T-cell (primary cell): Measurements from ENCODE around the gene RAB38. TPM values are rescaled to one million over a fixed set of nuclear protein-coding genes. Genes with fewer than 3 reads are reported as not detected.

Experiments
- ATAC-seq, 4 experiments: fragments of 200-7000 bp in 3 of 4; fragments of 150-1000 bp in 1 of 4; cut with Tn5 transposase; replicated peaks in 1 of 4; 1 replicate in 3 of 4; 2 replicates in 1 of 4; pipeline ENCODE4 v1.10.0; 2021; ENCODE audit warnings: moderate library complexity in 3 of 4, mild to moderate bottlenecking in 2 of 4, moderate number of reproducible peaks in 1 of 4
- CTCF ChIA-PET, 2 donors: fragments of 300-600 bp; sonication (Branson Sonifier 250); formaldehyde crosslinking; loops; one replicate each; lab custom pipeline; 2022; ENCODE audit warnings: antibody characterized with exemption in 2 of 2; lab: Charles Lee
- POLR2A ChIA-PET, 2 donors: fragments of 300-600 bp; sonication (Branson Sonifier 250); formaldehyde crosslinking; loops; one replicate each; lab custom pipeline; 2022; ENCODE audit warnings: antibody characterized with exemption in 2 of 2; lab: Charles Lee
- DNase-seq, 35 experiments: peaks; one replicate each; pipeline versions ENCODE4 v3.0.0 to v3.0.0-alpha.2; 2013 to 2023
- H3K27ac ChIP-seq: one replicate; pipeline ENCODE4 v1.5.1; 2013; ENCODE audit warnings: low read length
- H3K27me3 ChIP-seq, 2 experiments: replicated peaks in 1 of 2; 1 replicate in 1 of 2; 2 replicates in 1 of 2; pipeline versions ENCODE4 v1.6.1 to v1.7.0; 2013; ENCODE audit warnings: low read length in 1 of 2, mixed read lengths in 1 of 2; ENCODE audit not compliant: control insufficient read depth in 2 of 2, insufficient read depth in 2 of 2; ENCODE audit errors: extremely low read depth in 1 of 2
- H3K36me3 ChIP-seq, 2 donors: 1 replicate in 1 of 2; 2 replicates in 1 of 2; pipeline versions ENCODE4 v1.6.1 to v1.7.0; 2013; ENCODE audit warnings: low read length in 1 of 2; ENCODE audit not compliant: control insufficient read depth in 2 of 2, insufficient read depth in 1 of 2; ENCODE audit errors: extremely low read depth in 1 of 2
- H3K4me1 ChIP-seq, 2 experiments: 1 replicate in 1 of 2; 2 replicates in 1 of 2; pipeline versions ENCODE4 v1.6.1 to v1.7.0; 2013; ENCODE audit warnings: low read length in 2 of 2, mixed read lengths in 1 of 2; ENCODE audit not compliant: insufficient read depth in 2 of 2, control insufficient read depth in 1 of 2; ENCODE audit errors: extremely low read depth in 1 of 2
- H3K4me3 ChIP-seq, 2 donors: 1 replicate in 1 of 2; 2 replicates in 1 of 2; pipeline versions ENCODE4 v1.5.1 to v1.7.0; 2013; ENCODE audit warnings: mild to moderate bottlenecking in 2 of 2, low read length in 1 of 2, moderate library complexity in 1 of 2; ENCODE audit not compliant: control insufficient read depth in 1 of 2; ENCODE audit errors: extremely low read depth in 1 of 2
- H3K9me3 ChIP-seq: 2 replicates; pipeline ENCODE4 v1.7.0; 2013
- H3K27ac Mint-ChIP-seq, 2 donors: one replicate each; pipeline ENCODE4 v1.8.0; 2020 to 2021; ENCODE audit warnings: mild to moderate bottlenecking in 2 of 2, mixed read lengths in 2 of 2
- H3K27me3 Mint-ChIP-seq, 2 donors: one replicate each; pipeline ENCODE4 v1.8.0; 2021 to 2022; ENCODE audit warnings: mixed read lengths in 2 of 2
- H3K36me3 Mint-ChIP-seq: one replicate; pipeline ENCODE4 v1.8.0; 2021; ENCODE audit warnings: mixed read lengths
- H3K4me1 Mint-ChIP-seq, 3 donors: one replicate each; pipeline ENCODE4 v1.8.0; 2020 to 2022; ENCODE audit warnings: mixed read lengths in 3 of 3, mild to moderate bottlenecking in 1 of 3
- H3K4me3 Mint-ChIP-seq, 3 donors: one replicate each; pipeline ENCODE4 v1.8.0; 2020 to 2022; ENCODE audit warnings: mild to moderate bottlenecking in 3 of 3, mixed read lengths in 3 of 3, moderate library complexity in 3 of 3
- H3K9me3 Mint-ChIP-seq, 3 donors: one replicate each; pipeline ENCODE4 v1.8.0; 2020 to 2022; ENCODE audit warnings: mixed read lengths in 3 of 3
- WGBS: methylation state at CpG from one replicate; pipeline ENCODE4 v1.1.5; 2013; ENCODE audit warnings: missing lambda C conversion rate; ENCODE audit not compliant: insufficient coverage; 5-methylcytosine and 5-hydroxymethylcytosine counted together
- total RNA-seq, 35 experiments: library from RNA in 6 of 35; stranded (reverse) in 6 of 35; fragments of 120-200 nt in 1 of 35; gene quantifications; one replicate each; pipeline versions ENCODE4 v1.2.1 to v1.2.4 and lab custom pipeline; 2013 to 2026

The RAB38 gene
- total RNA-seq, 5 donors from 2014 or later (not counting 1 experiment from before 2014, with no cell fraction given): 0.20 to 0.98 (median 0.57) TPM

DNA sequence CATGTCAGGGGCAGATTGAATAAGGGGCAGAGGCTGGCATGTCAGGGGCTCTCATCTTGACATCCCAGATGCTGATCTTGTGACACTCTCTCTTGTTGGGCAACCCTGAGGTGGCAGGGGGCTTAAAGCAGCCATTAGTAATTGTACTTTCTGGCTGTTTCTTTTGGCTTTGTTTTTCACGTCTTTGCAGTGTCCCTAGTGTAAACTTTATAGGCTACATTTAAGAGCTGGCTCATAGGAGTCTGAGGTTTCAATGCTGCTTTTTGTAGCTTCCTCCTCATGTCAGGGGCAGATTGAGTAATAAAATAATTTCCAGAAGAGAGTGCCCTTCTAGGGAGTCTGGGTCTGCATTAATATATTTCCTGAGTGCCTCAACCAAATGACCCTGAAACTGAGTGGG is 86.1 kb downstream of the RAB38 start:
- Mint-ChIP-seq H3K27ac (no peak overlapping the region), H3K27me3 (peaks cover 5 to 11% of the 10 kb centered on the region in 2 donors), H3K4me1 (no peaks in the 10 kb centered on the region), H3K9me3 (no peaks in the 10 kb centered on the region), H3K4me3 (no peak overlapping the region), H3K36me3 (no peaks in the 10 kb centered on the region)
- ATAC-seq (no peak), DNase-seq (no peak)
- WGBS: no CpG with 5 or more reads among the region's 1 CpG
- POLR2A ChIA-PET: no interaction called here
- Histone ChIP-seq H3K9me3 (no peaks in the 10 kb centered on the region), H3K27me3 (no peaks in the 10 kb centered on the region), H3K4me3 (no peak overlapping the region), H3K27ac (no peak overlapping the region), H3K4me1 (no peaks in the 10 kb centered on the region), H3K36me3 (no peaks in the 10 kb centered on the region)
- CTCF ChIA-PET: no interaction called here

GRCh38 chr11:88087337-88087736 is 87.9 kb downstream of the RAB38 start:
- POLR2A ChIA-PET: no interaction called here
- ATAC-seq: no peak

GRCh38 chr11:88086297-88086696 is 88.9 kb downstream of the RAB38 start:
- no peak for DNase-seq
- ChIA-PET POLR2A (no interaction called here), CTCF (no interaction called here)
- no peaks in the 10 kb centered on the region for H3K9me3 Mint-ChIP-seq
- no peaks in the 10 kb centered on the region for H3K4me1 ChIP-seq
- no peaks in the 10 kb centered on the region for H3K36me3 Mint-ChIP-seq
- WGBS: 100% methylated on average over 1 of the region's 2 CpGs
- H3K4me3 ChIP-seq: no peak overlapping the region
- ATAC-seq: no peak
- H3K27me3 Mint-ChIP-seq: peaks cover 5 to 8% of the 10 kb centered on the region in 2 donors
- H3K27me3 ChIP-seq: no peaks in the 10 kb centered on the region
- H3K4me1 Mint-ChIP-seq: no peaks in the 10 kb centered on the region
- no peak overlapping the region for H3K27ac ChIP-seq
- H3K4me3 Mint-ChIP-seq: no peak overlapping the region
- H3K27ac Mint-ChIP-seq: no peak overlapping the region
- no peaks in the 10 kb centered on the region for H3K36me3 ChIP-seq
- no peaks in the 10 kb centered on the region for H3K9me3 ChIP-seq

More at GRCh38 chr11:88087337-88087736, 87.9 kb downstream of the RAB38 start:
- H3K27ac ChIP-seq: no peak overlapping the region
- no peak overlapping the region for H3K4me3 ChIP-seq
- no peaks in the 10 kb centered on the region for H3K36me3 ChIP-seq
- Mint-ChIP-seq H3K27me3 (peaks cover 5 to 13% of the 10 kb centered on the region in 2 donors), H3K36me3 (no peaks in the 10 kb centered on the region), H3K4me3 (no peak overlapping the region), H3K4me1 (no peaks in the 10 kb centered on the region), H3K27ac (no peak overlapping the region), H3K9me3 (no peaks in the 10 kb centered on the region)
- 63% methylated on average over 3 of the region's 3 CpGs for WGBS
- CTCF ChIA-PET: no interaction called here
- no peaks in the 10 kb centered on the region for H3K9me3 ChIP-seq
- DNase-seq: no peak
- no peaks in the 10 kb centered on the region for H3K4me1 ChIP-seq
- H3K27me3 ChIP-seq: no peaks in the 10 kb centered on the region

DNA sequence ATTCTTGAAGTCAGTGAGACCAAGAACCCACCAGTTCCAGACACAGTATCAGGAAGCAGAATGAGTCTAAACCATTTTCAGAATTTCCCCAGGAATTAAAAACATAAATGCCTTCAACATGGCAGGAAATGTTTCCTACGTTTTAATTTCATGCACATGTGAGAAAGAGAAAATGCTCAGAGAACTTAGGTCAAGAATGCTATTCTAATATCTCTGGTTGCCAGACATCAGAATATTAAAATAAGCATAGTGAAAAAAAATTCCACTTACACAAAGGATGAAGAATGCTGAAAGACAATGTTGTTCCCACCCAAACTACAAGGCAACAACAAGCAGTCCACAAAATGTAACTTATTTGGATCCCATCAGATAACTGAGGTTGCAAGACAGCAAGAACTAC is 104.8 kb downstream of the RAB38 start:
- Histone ChIP-seq H3K9me3 (no peaks in the 10 kb centered on the region), H3K4me3 (no peak overlapping the region), H3K27ac (no peak overlapping the region), H3K36me3 (no peaks in the 10 kb centered on the region), H3K27me3 (peaks cover 0 to 7% of the 10 kb centered on the region in 2 experiments), H3K4me1 (no peaks in the 10 kb centered on the region)
- no peak for ATAC-seq
- Mint-ChIP-seq H3K4me1 (no peaks in the 10 kb centered on the region), H3K36me3 (no peaks in the 10 kb centered on the region), H3K27ac (no peak overlapping the region), H3K9me3 (peaks cover 3 to 14% (median 6%) of the 10 kb centered on the region in 3 donors), H3K4me3 (no peak overlapping the region), H3K27me3 (peaks cover 14 to 36% of the 10 kb centered on the region in 2 donors)
- ChIA-PET CTCF (no interaction called here), POLR2A (no interaction called here)
- no peak for DNase-seq
- WGBS: no CpG with 5 or more reads among the region's 1 CpG

GRCh38 chr11:88068848-88069554 is 106.2 kb downstream of the RAB38 start:
- Mint-ChIP-seq H3K4me3 (no peak overlapping the region), H3K27me3 (peaks cover 9 to 31% of the 10 kb centered on the region in 2 donors), H3K9me3 (peaks cover 0 to 13% (median 6%) of the 10 kb centered on the region in 3 donors), H3K4me1 (no peaks in the 10 kb centered on the region), H3K27ac (no peak overlapping the region), H3K36me3 (no peaks in the 10 kb centered on the region)
- ChIA-PET CTCF (no interaction called here), POLR2A (no interaction called here)
- Histone ChIP-seq H3K36me3 (no peaks in the 10 kb centered on the region), H3K4me1 (no peaks in the 10 kb centered on the region), H3K4me3 (no peak overlapping the region), H3K27ac (no peak overlapping the region), H3K27me3 (peaks cover 0 to 7% of the 10 kb centered on the region in 2 experiments), H3K9me3 (no peaks in the 10 kb centered on the region)
- ATAC-seq (no peak), DNase-seq (no peak)
- WGBS: 85% methylated on average over 21 of the region's 27 CpGs

DNA sequence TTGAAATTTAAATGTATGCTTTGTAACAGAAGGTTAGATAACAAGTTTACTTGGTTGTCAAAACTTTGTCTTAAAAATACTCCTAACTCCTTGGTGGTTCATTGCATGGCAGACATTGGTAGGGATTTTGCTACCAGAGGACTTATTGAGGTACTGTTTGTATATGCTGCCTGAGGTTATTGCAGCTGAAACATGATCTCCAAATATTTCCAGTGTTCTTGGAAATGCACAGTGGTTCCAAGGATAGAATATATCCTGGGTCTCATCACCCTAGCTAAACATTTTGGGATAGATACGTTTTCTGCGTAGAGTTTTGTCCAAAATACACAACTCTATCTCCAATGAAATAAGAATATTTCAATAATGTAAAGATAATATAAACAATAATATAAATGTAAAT is 109.2 kb downstream of the RAB38 start:
- no CpG with 5 or more reads among the region's 2 CpGs for WGBS
- H3K27me3 Mint-ChIP-seq: peaks cover 2 to 13% of the 10 kb centered on the region in 2 donors

More for the DNA sequence above, 109.2 kb downstream of the RAB38 start:
- Histone ChIP-seq H3K36me3 (no peaks in the 10 kb centered on the region), H3K4me1 (no peaks in the 10 kb centered on the region), H3K27me3 (peaks cover 0 to 7% of the 10 kb centered on the region in 2 experiments), H3K9me3 (no peaks in the 10 kb centered on the region), H3K4me3 (no peak overlapping the region), H3K27ac (no peak overlapping the region)
- Mint-ChIP-seq H3K27ac (no peak overlapping the region), H3K36me3 (no peaks in the 10 kb centered on the region), H3K9me3 (no peaks in the 10 kb centered on the region), H3K4me3 (no peak overlapping the region), H3K4me1 (no peaks in the 10 kb centered on the region)
- ATAC-seq (no peak), DNase-seq (no peak)
- CTCF ChIA-PET: no interaction called here
- POLR2A ChIA-PET: no interaction called here
